GM18858 (cell line): Measurements from ENCODE around the gene POP5.
A peak's percentile ranks its signal among the peaks of the same experiment; 100 is the strongest.
"Not testable (repeated sequence)": the region's sequence is repeated elsewhere in the genome, so short reads cannot be mapped to it uniquely, and the experiment has no call there.

Experiments
- ATAC-seq: cut with Tn5 transposase; IDR thresholded peaks from one replicate; pipeline ENCODE4 v1.9.1; 2021; ENCODE audit not compliant: unreplicated experiment

POP5 gene

GRCh38 chr12:120538281-120539156, 42.7 kb downstream of the POP5 start:
- ATAC-seq = no peak

- no peak for ATAC-seq
Observed at GRCh38 chr12:120537856-120538220, 43.4 kb downstream of the POP5 start.

DNA sequence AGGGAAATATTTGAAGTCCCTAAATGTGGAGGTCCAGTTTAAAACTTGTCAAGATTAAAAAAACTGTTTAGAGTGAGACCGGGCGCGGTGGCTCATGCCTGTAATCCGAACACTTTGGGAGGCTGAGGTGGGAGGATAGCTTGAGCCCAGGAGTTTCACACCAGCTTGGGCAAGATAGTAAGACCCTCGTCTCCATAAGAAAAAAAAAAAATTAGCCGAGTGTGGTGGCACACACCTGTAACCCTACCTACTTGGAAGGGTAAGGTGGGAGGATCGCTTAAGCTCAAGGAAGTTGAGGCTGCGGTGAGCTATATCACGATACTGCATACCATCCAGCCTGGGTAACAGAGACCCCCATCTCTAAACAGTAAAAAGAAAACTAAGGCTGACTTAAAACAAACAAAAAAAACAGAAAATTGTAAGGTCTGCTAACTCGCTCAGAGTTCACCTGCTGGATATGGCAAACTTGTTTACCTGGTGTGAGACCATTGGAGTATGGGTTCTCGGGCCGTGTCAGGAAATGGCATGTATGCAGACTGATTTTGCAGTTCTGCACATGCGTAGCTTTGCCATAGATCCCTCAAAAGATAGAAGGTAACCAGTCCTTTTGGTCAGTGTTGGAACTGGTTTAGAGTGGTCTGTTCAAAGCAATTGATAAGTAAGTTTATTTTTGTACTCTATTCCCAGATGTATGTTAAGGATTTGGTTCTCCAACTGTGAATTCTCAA, 45.0 kb downstream of the POP5 start:
- ATAC-seq = no peak

GRCh38 chr12:120534703-120535655, 46.2 kb downstream of the POP5 start:
- ATAC-seq = no peak

DNA sequence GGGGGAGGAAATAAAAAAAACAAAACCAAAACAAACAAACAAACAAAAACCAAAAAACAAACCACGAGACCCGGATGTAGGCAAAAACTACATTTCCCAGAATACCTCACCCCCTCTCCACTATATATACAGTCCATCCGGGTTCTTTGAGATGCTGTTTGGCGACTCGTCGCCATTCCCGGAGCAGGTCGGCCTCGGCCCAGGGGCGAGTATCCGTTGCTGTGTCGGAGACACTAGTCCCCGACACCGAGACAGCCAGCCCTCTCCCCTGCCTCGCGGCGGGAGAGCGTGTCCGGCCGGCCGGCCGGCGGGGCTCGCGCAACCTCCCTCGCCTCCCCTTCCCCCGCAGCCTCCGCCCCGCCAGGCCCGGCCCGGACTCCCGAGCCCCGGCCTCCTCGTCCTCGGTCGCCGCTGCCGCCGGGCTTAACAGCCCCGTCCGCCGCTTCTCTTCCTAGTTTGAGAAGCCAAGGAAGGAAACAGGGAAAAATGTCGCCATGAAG, 46.9 kb downstream of the POP5 start, which contains the start of gene RNF10:
TSS of gene RNF10 (plus strand) at position 154 of the 500 bp plus-strand sequence. CDS start 456 bp downstream, outside the sequence.
- peak; percentile 43 for ATAC-seq

DNA sequence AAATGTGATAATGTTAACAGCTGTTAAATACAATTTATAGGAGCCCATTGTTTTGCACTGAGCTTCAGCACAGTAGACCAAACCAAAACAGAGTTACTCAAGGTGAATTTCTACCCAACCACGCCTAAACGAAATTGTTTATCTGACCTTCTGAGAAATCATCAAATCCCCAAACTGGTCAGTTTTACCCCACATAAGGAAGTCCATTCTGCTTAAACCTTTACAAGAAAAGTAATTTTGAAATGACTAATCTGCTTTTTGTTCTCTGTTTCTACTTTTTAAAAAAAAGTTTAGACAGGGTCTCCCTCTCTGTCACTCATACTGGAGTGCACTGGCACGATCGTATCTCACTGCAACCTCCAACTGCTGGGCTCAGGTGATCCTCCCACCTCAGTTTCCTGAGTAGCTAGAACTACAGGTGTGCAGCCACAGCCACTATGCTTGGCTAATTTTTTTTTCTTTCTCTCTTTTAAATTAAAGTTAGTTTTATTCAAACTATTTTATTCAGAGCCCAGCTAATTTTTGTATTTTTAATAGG, 48.4 kb downstream of the POP5 start:
- no peak for ATAC-seq

DNA sequence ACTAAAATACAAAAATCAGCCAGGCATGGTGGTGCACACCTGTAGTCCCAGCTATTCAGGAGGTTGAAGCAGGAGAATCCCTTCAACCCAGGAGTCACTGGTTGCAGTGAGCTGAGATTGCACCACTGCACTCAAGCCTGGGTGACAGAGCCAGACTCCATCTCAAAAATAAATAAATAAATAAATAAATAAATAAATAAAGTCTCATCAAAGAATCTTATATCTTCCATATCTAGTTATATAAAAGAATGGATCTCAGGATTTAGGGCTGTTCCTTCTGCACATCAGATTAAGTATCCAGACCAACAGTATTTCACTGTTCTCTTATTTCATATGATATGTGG, 50.8 kb downstream of the POP5 start:
- not testable (repeated sequence) for ATAC-seq

- no peak for ATAC-seq
Observed at GRCh38 chr12:120529641-120530417, 51.4 kb downstream of the POP5 start.

- no peak for ATAC-seq
Observed at GRCh38 chr12:120528861-120529525, 52.2 kb downstream of the POP5 start, which contains the start of gene COQ5. Gene COQ5 (minus strand): TSS chr12:120529158. CDS start chr12:120529141, 17 bp downstream.
